NCI-H1436 treated with DMSO at 0.1 percent for 48 hours (cell line): ENCODE measurements around the gene MAD1L1.
"Not testable (repeated sequence)": the region's sequence is repeated elsewhere in the genome, so short reads cannot be mapped to it uniquely, and the experiment has no call there.

Experiments
- DNase-seq: peaks from one replicate; lab custom pipeline; 2025; lab: John Stamatoyannopoulos, UW

Gene MAD1L1

GRCh38 chr7:2002561-2003450 is 229.9 kb downstream of the MAD1L1 start:
- no peak for DNase-seq

- no peak for DNase-seq
Measured at GRCh38 chr7:2001601-2002442, 230.9 kb downstream of the MAD1L1 start.

- DNase-seq, result no peak
Measured at GRCh38 chr7:2000746-2001321, 231.9 kb downstream of the MAD1L1 start.

DNA sequence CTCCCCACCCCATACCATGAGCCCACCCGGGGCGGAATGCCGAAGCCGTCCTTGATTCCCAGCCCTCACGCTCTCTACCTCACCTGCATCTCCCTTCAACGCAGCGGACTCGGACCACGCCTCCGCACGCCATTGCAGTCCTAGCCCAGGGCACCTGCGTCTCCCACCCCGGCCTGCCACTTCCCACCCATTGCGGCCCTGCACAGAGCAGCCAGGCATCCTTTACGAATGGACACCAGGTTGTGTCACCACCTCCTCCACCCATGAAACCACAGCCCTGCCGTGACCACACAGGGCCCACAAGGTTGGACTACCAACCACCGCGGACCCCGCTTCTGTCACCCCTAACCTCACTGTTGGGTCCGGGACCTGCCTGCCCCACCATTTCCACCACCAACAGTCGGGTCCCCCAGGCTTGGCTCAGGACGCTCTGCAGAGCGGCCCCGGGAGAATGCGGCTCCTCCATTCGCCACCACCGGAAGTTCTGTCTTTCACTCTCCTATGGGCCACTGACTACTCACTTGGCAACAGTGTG is 232.5 kb downstream of the MAD1L1 start:
- no peak for DNase-seq

DNA sequence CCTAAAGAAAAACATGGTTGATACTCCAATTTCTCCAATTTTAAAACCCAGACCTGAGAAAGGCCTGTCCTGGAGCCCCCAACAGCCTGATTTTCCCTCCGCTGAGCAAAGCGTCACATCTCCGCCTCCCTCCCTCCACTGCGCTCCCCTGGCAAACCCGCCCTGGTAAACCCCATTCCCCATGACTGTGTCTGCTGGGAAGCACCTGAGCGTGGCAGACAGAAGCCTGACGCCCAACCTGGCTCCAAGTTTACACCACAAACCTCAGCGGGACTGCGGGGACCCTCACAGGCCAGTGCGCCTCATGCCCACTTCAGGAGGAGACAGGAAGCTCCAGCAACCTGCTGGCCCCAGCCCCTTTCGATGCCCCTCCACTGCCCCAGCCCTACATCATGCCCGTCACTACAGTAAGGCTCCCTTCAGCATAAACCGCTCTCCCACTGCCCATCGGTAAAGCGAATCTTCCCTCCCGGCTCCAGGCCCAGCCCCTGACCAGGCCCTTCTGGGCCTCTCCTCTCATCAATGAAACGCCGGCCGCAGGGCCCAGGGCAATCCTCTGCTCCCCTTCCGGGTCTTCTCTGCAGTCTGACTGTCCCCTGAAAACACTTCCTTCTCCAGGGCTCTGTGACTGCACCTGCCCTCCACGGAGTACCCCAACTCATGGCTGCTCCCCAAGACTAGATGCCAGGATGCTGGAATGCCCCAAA is 233.3 kb downstream of the MAD1L1 start:
- DNase-seq, result no peak

DNA sequence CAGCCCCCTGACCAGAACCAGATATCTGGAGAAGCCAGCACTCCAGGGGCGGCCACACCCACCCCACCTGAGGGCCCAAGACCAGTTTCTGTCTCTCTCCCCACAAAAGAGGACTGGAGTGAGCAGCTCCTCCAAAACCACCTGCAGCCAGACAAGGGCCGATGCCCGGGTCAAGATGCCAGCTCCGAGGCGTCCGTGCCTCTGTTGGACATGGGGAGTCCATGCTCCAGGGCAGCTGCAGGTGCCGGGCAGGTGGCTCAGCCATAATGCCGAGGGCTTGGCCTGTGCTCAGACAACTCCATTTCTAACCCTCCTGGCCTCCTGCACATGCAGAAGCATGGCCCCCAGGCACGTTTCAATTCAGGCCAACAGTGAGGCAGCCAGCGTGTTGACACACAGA is 234.6 kb downstream of the MAD1L1 start:
- no peak for DNase-seq

DNA sequence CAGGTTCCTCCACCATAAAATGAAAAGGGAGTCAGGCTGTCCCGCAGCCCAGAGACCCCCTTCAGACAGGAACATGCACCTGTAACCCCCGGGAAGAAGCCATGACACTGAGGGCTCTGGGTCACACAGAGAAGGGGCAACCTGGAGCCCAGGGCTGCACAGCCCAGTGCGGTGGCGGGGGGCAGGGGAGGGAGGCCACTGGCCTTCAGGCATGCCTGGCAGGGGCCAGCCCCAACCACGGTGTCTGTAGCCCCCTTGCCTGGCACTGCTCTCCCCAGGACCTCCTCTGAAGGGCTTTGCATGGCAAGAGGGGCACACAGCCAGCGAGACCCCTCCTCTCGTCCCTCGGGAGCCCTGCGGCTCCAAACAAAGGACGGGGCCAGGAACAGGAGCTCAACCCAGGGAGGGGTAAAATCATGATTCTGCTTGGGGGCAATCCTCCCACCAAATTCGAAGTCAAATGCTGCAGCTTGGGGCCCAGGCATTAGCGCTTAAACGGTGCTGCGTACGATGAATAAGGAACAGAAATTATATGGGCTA is 235.1 kb downstream of the MAD1L1 start:
- no peak for DNase-seq

DNA sequence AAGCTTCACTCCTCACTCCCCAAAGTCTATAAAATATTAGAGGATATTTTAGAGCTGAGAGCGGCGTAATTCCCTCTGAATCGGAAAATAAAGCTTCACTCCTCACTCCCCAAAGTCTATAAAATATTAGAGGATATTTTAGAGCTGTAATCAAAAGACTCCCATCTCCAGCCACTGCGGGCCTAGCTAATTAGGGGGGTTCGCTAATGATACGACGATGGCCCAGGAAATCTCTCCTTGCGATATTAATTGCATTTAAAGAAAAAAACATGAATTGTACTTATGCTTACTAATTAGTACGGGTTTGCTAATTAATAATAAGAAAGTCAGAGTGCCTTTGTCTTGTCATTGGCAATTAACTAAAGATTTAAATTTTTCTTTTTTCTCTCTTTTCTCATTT is 235.9 kb downstream of the MAD1L1 start:
- no peak for DNase-seq

DNA sequence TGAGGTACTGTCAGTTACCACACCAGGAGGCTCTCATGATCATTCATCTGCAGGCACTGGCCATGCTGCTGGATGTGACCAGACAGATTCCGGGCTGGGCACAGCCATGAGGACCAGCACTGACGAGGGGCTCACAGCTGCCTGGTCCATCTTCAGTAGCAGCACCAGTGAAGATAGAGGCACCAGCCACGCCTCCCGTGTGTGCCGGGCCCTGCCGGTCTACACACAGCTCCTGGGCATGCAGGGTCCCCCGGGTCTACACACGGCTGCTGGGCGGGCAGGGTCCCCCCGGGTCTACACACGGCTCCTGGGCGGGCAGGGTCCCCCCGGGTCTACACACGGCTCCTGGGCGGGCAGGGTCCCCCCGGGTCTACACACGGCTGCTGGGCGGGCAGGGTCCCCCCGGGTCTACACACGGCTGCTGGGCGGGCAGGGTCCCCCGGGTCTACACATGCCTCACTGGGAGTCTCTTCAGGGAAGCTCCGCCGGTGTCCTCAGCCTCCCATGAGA is 236.8 kb downstream of the MAD1L1 start:
- not testable (repeated sequence) for DNase-seq

DNA sequence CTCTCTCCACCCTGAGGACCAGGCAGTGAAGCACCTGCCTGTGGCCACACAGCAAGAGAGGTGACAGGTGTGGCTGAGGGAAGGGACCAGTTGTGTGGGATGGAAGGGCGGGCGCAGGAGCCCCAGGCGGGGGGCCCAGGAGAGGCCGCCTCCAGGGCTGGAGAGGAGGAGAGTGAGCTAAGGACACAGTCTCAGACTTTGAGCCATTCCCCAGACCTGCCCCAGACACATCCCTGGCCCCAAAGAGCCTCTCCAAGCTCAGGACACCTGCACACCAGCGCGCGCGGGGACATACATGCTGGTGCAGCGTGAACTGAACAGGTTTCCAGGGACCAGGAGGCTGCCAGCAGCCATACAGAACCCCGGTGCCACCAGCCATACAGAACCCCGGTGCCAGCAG is 237.3 kb downstream of the MAD1L1 start:
- DNase-seq, result no peak

DNA sequence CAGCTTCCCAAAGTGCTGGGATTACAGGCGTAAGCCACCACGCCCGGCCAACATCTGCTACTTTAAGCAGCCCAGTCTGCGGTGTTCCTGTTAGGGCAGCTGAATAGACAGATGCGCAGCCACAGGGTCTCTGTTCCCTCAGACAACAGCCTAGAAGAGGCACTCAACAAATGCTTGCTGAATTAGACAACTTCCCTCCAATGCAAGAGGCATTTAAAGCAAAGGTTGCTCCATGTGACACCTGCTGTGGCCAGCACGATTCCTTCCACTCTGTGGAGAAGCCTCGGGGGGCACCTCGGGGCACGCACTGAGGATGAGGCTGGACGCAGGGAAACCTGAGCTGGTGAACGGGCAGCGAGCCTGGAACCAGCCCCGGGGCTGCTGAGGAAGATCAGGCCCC is 237.8 kb downstream of the MAD1L1 start:
- DNase-seq, result no peak

- DNase-seq, result no peak
Measured at GRCh38 chr7:1993776-1994740, 238.7 kb downstream of the MAD1L1 start.

DNA sequence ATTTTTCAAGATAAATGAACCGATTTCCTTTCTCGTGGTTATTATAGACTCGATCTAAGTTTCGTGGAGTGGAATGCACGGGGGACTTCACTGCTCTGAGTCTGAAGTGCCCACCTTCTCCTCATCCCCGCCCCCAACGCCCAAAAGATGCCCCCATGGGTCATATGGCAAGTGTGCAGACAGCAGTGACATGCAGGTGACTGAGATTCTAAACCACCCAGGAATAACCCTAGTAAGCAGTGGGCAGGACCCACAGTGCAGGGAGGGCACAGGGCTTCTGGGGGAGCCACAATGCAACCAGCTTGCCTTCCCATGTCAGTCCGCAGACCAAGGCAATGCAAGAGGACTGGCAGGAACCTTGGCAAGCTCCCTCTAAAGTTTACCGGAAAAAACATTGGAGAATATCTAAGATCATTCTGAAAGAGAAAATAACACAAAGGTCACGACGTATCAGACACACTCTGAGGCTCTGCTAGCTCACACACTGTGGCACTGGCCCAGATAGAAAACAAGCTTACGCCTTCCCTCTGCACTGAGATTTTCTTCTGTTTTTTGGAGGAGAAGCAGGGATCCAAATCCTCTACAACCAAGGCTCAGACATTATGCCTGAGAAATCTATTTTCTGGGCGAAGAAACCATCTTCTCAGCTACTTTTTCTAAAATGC is 239.6 kb downstream of the MAD1L1 start:
- DNase-seq, result no peak

- DNase-seq, result no peak
Measured at GRCh38 chr7:1992554-1992953, 240.2 kb downstream of the MAD1L1 start.

DNA sequence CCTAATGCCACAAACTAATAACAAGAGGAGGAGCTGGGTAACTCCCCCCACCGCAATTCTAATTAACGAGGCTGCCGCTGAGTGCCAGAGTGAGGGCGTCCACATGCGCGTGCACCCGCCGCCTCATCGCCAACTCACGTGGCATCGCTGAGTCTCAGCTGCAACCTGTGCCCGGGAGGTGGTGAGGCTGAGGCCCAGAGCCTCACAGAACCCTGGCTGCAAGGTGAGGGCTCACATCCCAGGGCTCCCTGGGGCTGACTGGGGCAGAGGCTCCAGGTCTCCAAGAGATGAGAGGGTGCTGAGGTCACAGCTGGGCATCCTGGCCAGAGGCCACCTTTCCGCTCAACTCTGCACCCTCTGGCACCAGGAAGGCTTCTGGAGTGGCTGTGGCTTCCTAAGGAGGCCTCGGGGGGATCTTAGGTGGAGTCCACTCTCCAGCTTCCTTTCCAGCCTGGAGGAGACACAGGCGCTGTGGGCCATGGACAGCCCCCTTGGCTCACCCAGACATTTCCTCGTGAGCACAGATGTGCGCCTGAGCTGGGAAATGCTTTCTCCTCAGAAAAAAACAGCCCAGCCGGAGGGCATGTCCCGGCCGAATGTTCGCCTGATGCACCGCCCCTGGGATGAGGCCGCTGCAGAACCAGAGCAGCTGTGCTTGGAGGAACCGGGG is 242.6 kb downstream of the MAD1L1 start:
- no peak for DNase-seq

DNA sequence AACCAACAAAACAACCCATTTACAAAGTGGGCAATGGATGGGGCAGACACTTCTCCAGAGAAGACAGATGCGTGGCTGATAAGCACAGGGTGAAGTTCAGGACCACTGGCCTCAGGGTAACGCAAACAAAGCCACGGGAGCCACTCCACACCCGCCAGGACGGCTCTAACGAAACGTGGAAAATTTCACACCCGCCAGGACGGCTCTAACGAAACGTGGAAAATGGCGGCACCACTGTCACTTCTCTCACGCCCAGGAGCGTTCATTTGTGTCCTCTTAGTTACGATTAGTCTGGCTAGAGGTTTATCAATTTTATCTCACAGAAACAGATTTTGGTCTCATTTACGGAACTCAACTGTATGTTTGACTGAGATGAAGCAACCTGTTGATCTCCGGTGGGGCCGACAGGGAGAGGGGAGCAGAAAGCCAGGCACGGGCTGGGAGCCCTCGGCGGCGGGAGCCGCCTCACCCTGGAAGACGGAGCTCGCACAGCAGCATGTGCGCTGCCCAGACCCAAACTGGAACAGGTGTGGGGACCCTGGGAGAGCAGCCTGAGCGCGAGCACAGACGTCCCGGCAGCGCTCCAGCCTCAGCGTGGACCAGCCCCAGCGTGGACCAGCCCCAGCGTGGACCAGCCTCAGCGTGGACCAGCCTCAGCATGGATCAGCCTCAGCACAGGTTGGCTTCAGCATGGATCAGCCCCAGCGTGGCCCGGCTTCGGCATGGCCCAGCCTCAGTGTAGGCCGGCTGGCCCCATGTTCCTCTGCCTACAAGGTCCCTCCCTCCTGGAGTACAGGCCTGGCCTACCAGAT is 243.5 kb downstream of the MAD1L1 start:
- no peak for DNase-seq

GRCh38 chr7:1988533-1988930 is 244.2 kb downstream of the MAD1L1 start:
- no peak for DNase-seq
